22Rv1 (cell line): Measurements from ENCODE around the gene DNMT3A.

Experiments used
- CTCF ChIP-seq: fragments of 450-650 bp; IDR thresholded peaks from 2 replicates; pipeline ENCODE4 v1.5.1; 2017; ENCODE audit warnings: mild to moderate bottlenecking
- ZFX ChIP-seq: fragments of 450-650 bp; IDR thresholded peaks from 2 replicates; pipeline ENCODE4 v1.6.1; 2017; ENCODE audit warnings: antibody characterized with exemption, borderline replicate concordance

- TF ChIP-seq CTCF (no peak), ZFX (no peak)
Observed at GRCh38 chr2:25255745-25256487, 85.8 kb downstream of the DNMT3A start.
